Skeletal muscle satellite cell (primary cell): ENCODE results near the gene SERPINA6.
A peak's percentile ranks its signal among the peaks of the same experiment; 100 is the strongest.
"Not testable (repeated sequence)": the region's sequence is repeated elsewhere in the genome, so short reads cannot be mapped to it uniquely, and the experiment has no call there.

ENCODE experiments used
- H3K27me3 ChIP-seq: 2 replicates; pipeline ENCODE4 v1.7.0; 2013; ENCODE audit warnings: low read length; ENCODE audit not compliant: control insufficient read depth, insufficient read depth
- H3K36me3 ChIP-seq: 2 replicates; pipeline ENCODE4 v1.7.0; 2013; ENCODE audit warnings: mild to moderate bottlenecking, control low read depth, low read length; ENCODE audit not compliant: insufficient read depth
- H3K4me1 ChIP-seq: 2 replicates; pipeline ENCODE4 v1.7.0; 2013; ENCODE audit warnings: low read length; ENCODE audit not compliant: control insufficient read depth, insufficient read depth
- H3K4me2 ChIP-seq: 2 replicates; pipeline ENCODE4 v1.7.0; 2013; ENCODE audit warnings: mild to moderate bottlenecking, low read length
- H3K4me3 ChIP-seq: 2 replicates; pipeline ENCODE4 v1.7.0; 2013; ENCODE audit warnings: low read length
- H3K9ac ChIP-seq: 2 replicates; pipeline ENCODE4 v1.7.0; 2013; ENCODE audit warnings: mild to moderate bottlenecking, low read depth, low read length, moderate library complexity
- H3K9me3 ChIP-seq: replicated peaks from 2 replicates; pipeline ENCODE4 v1.7.0; 2013; ENCODE audit warnings: mild to moderate bottlenecking, control low read depth, low read length

Gene SERPINA6

DNA sequence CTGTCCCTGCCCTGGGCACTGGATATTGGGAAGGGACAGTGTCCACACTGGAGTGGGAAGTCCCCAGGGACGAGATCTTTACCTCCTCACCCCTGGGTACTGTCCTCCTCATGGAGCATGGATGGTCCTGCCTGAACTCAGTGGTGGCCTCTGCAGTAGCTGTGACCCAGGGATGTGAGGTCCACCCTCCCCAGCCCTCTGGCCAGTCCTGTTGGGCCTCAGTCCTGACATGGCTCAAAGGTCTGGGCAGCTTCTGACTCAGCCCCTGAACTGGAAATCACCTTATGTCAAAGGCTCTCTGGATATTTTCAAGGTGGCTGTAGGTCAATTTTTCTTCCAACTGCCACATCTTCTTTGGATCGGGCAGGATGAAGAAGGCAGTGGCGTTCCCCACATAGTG, 40.9 kb upstream of the SERPINA6 start:
- H3K27me3 ChIP-seq, result no peaks in the 10 kb centered on the region
- no peak overlapping the region for H3K4me3 ChIP-seq
- no peak overlapping the region for H3K9ac ChIP-seq

DNA sequence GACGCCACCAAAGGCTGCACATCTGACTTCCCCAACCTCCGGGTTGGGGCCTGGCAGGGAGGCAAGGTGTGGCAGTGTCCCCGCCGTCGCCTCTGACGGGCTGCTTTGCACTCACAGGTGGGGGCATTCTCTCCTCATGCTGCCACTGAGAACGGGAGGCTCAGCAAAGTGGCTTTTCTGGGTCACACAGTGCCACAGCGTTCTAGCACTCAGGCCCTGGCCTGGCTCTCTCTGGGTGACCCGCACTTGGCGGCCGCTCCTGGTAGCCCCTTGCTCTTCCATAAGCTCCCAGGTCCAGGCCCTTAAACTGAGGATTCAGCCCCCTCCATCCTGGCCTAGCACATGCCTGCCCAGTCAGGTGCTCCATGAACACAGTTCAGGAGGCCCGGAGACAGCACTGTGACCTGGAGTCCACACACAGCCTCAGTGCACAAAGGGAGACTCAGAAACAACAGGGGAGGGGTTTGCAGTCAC, 40.1 kb upstream of the SERPINA6 start:
- Histone ChIP-seq H3K4me2 (no peak overlapping the region), H3K36me3 (no peaks in the 10 kb centered on the region), H3K27me3 (no peaks in the 10 kb centered on the region), H3K4me1 (no peaks in the 10 kb centered on the region), H3K9ac (no peak overlapping the region), H3K9me3 (no peaks in the 10 kb centered on the region), H3K4me3 (no peak overlapping the region)

More for the DNA sequence above, 40.9 kb upstream of the SERPINA6 start:
- H3K9me3 ChIP-seq, result no peaks in the 10 kb centered on the region
- H3K4me1 ChIP-seq, result no peaks in the 10 kb centered on the region
- no peak overlapping the region for H3K4me2 ChIP-seq
- H3K36me3 ChIP-seq, result no peaks in the 10 kb centered on the region

DNA sequence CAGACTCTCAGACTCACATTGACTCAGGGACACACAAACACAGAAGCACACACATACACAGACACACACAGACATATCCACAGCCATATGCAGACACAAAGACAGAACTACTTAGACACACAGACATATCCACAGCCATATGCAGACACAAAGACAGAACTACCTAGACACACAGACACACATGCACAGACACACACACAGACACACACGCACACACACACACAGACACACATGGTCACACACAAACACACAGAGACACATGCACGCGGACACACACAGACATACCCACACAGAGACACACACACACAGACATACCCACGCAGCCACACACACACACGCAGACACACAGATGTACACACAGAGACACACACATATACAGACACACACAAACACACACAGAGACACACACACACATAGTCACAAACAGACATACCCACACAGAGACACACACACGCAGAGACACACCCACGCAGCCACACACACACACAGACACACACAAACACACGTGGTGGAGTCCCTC, 39.5 kb upstream of the SERPINA6 start:
- no peaks in the 10 kb centered on the region for H3K27me3 ChIP-seq
- no peaks in the 10 kb centered on the region for H3K4me1 ChIP-seq
- H3K4me2 ChIP-seq, result no peak overlapping the region
- no peaks in the 10 kb centered on the region for H3K9me3 ChIP-seq
- H3K9ac ChIP-seq, result no peak overlapping the region
- H3K36me3 ChIP-seq, result no peaks in the 10 kb centered on the region
- no peak overlapping the region for H3K4me3 ChIP-seq

DNA sequence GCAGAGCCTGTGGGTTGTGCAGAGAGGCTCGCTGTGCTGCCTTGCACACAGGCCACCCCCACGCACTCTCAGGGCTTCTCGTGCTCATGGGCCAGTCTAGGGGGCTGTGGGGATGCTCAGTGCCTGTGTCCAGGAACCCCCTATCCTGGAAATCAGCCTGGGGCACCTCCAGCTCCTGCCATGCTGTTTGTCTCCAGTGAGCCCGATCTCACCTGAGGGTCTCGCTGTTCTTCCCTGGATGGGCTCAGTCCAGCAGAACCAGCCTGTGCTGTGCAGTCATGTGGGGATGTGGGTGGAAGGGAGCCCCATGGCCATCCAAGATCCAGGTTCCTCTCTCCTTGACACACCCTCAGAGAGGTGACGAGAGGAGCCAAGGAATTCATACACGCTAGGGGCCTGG, 38.5 kb upstream of the SERPINA6 start:
- Histone ChIP-seq H3K9ac (no peak overlapping the region), H3K36me3 (no peaks in the 10 kb centered on the region), H3K9me3 (no peaks in the 10 kb centered on the region), H3K27me3 (no peaks in the 10 kb centered on the region), H3K4me1 (no peaks in the 10 kb centered on the region), H3K4me3 (no peak overlapping the region), H3K4me2 (no peak overlapping the region)

DNA sequence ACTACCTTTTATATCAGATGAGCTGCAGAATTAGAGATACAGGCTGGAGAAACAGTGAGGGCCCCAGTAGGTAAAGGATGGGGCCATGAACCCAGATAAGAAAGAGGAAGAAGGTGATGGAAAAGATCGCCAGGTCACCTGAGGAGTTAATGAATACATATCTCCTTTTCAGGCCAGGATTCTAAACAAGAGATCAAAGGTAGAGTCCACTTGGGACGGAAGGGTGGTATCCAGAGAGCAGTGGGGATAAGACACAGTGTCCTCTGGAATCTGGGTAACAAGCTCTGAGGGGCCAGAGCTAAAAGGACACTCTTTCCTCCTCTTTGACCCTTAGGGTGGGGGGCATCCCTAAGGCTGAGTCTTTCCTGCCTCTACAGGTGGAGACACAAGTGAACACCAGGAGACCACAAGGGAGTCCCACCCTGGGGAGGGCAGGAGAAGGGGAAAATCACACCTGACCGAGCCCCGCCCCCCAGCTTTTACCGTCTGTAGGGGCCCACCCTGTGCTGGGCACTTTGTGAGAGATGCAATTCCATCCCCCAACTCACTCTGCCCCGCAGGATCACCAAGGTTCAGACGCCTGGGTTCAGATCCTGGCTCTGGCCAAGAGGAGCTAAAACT, 37.9 kb upstream of the SERPINA6 start:
- Histone ChIP-seq H3K4me1 (no peaks in the 10 kb centered on the region), H3K4me2 (no peak overlapping the region), H3K9me3 (no peaks in the 10 kb centered on the region), H3K4me3 (no peak overlapping the region), H3K27me3 (no peaks in the 10 kb centered on the region), H3K36me3 (no peaks in the 10 kb centered on the region), H3K9ac (no peak overlapping the region)

DNA sequence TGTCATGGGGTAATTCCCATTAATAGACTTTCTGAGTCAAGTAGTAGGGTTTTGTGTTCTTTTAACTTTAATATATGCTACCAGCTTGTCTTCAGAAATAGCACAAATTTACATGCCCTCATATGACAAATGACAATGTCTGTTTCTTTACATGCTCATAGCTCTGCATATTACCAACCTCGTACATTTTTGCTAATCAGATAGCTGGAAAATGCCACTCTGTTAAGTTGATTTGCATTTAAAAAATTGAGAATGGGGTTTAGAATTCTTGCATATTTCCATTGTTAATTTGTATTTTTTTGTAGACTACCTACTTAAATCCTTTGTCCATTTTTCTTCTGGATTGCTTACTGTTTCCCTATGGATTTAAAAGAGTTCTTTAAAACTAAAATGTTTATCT, 34.0 kb upstream of the SERPINA6 start:
- H3K36me3 ChIP-seq, result no peaks in the 10 kb centered on the region
- no peak overlapping the region for H3K4me3 ChIP-seq
- peaks cover 5% of the 10 kb centered on the region for H3K4me1 ChIP-seq
- H3K9me3 ChIP-seq, result no peaks in the 10 kb centered on the region
- H3K9ac ChIP-seq, result no peak overlapping the region
- no peaks in the 10 kb centered on the region for H3K27me3 ChIP-seq
- H3K4me2 ChIP-seq, result no peak overlapping the region

DNA sequence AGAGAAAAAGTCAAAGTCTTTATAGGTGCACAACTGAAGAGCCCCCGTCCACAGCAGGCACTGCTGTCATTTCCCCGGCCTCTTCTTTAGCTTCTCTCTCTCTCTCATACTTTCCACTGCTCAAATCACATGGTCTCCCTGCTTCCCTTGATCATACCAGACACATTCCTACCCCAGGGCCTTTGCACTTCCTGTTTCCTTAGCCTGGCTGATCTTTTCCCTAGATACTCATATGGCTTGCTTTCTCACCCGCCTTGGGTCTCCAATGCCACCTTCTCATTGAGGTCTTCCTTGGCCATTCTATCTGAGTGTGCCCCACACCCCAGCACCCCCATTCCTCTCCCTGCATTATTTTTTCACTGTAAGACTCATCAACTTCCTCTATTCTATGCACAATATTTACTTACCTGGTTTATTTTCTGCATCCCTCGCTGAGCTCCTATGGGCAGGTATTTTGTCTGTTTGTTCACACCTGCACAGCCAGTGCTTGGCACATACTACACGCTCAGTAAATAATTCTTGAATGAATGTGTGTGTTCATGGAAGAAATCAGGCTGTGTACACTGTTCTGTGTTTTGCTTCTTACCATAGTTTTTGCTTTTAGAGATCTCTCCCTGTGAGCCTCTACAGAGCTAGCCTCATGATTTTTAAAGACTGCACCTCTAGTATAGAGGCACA, 33.4 kb upstream of the SERPINA6 start:
- H3K9me3 ChIP-seq, result no peaks in the 10 kb centered on the region
- no peaks in the 10 kb centered on the region for H3K36me3 ChIP-seq
- peaks cover 5% of the 10 kb centered on the region for H3K4me1 ChIP-seq
- no peak overlapping the region for H3K4me2 ChIP-seq
- no peak overlapping the region for H3K4me3 ChIP-seq
- no peaks in the 10 kb centered on the region for H3K27me3 ChIP-seq
- H3K9ac ChIP-seq, result no peak overlapping the region

DNA sequence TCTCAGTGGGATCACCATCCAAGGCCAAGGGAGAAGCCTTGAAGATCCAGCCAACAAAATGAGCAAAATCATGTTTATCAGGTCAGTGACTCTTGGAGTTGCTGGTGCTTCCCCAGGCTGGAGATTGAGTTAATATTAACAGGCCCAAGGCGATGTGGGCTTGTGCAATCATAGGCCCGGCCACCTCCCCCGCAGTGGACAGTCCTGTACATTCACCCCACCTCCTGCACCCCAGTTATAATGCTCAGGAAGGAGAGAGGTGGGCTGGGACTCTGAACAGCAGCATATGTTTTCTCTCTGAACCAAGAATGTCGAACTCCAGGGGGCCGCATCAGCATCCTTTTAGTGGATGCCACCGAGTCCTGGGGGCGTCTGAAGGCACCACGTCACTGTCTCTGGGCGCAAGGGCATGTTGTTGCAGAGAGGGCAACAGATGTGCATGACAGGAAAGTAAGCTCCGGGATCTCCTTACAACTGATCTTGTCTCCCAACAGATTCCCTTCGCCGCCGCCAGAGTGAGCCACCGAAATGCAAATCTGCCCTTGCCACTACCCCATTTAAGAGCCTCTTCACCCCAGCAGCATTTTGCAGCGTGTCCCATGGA, 32.2 kb upstream of the SERPINA6 start:
- Histone ChIP-seq H3K36me3 (no peaks in the 10 kb centered on the region), H3K4me3 (no peak overlapping the region), H3K4me1 (peaks cover 5% of the 10 kb centered on the region), H3K9ac (no peak overlapping the region), H3K9me3 (no peaks in the 10 kb centered on the region), H3K27me3 (no peaks in the 10 kb centered on the region), H3K4me2 (peak overlapping the region; percentile 33)

DNA sequence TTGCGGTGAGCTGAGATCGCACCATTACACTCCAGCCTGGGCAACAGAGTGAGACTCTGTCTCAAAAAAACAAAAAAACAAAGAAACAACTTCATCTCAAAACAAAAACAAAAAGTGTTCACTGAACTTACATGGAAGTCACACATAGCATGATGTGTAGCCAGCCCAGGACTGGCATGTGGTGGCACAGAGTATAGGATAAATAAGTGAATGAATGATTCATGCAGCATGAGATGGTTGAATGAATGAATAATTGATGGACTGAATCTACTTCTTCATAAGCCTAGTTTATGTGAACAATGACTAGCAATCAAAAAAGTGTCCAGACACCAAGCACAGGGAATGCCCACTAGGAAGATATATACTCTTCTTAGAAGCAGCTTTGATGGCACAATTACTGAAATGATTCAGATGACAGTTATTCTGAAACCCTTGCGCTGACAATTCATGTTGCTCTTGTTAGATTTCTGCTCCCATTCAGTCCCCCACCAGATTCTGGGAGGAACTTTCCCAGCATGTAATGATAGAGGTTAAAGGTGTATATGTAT, 31.6 kb upstream of the SERPINA6 start:
- H3K36me3 ChIP-seq, result no peaks in the 10 kb centered on the region
- no peaks in the 10 kb centered on the region for H3K27me3 ChIP-seq
- H3K9ac ChIP-seq, result no peak overlapping the region
- no peak overlapping the region for H3K4me2 ChIP-seq
- peaks cover 5% of the 10 kb centered on the region for H3K4me1 ChIP-seq
- no peaks in the 10 kb centered on the region for H3K9me3 ChIP-seq
- no peak overlapping the region for H3K4me3 ChIP-seq

DNA sequence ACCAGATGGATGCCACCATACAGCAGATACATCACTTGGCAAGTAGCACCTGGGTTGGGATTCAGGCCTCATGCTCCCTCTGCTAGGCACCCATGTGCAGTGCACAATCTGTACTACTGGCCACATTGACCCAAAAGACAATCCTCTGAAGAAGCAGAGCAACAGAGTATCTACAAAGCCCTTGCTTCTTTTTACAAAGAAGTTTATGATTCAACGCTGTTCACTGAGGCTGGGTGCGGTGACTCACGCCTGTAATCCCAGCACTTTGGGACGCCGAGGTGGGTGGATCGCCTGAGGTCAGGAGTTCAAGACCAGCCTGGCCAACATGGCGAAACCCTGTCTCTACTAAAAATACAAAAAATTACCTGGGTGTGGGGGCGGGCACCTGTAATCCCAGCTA, 31.1 kb upstream of the SERPINA6 start:
- not testable (repeated sequence) for H3K27me3 ChIP-seq, H3K4me1 ChIP-seq, H3K9me3 ChIP-seq, H3K9ac ChIP-seq, H3K4me3 ChIP-seq, H3K4me2 ChIP-seq, H3K36me3 ChIP-seq

DNA sequence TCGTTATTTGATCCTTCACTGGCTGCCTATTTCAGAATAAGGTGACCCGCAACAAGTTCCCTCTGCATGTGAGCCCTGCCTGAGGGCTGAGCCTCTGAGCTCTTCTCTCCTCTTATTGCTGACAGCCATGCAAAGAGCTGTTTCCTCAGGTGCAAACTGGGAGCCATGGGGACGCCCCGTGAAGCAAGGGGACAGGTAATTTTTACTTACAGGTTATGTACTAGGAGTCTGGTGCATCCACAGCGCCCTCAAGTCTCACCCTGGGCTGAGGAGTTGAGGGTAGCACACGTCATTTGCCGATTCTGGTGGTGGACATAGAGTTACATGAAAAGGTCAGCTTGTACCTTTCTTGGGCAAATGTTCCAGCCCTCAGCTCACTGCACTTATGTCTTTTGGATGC, 26.1 kb upstream of the SERPINA6 start:
- Histone ChIP-seq H3K9me3 (no peaks in the 10 kb centered on the region), H3K36me3 (no peaks in the 10 kb centered on the region), H3K4me2 (no peak overlapping the region), H3K9ac (no peak overlapping the region), H3K4me3 (no peak overlapping the region), H3K4me1 (peaks cover 21% of the 10 kb centered on the region), H3K27me3 (no peaks in the 10 kb centered on the region)
